Smooth muscle cell (in vitro differentiated cells): ENCODE data around the gene CABLES1. TPM values are rescaled to one million over a fixed set of nuclear protein-coding genes. Genes with fewer than 3 reads are reported as not detected.

Experiments used
- DNase-seq: peaks from one replicate; lab custom pipeline; 2025; ENCODE audit not compliant: unreplicated experiment; lab: John Stamatoyannopoulos, UW
- H2AFZ ChIP-seq: fragments of 200-600 bp; sonication (generic); 2 replicates; pipeline ENCODE4 v1.6.0; 2016; ENCODE audit warnings: antibody characterized with exemption, low read depth, mild to moderate bottlenecking
- H3F3A ChIP-seq: fragments of 200-600 bp; sonication (generic); 2 replicates; pipeline ENCODE4 v1.6.0; 2017; ENCODE audit warnings: antibody characterized with exemption, low read depth
- H3K27ac ChIP-seq: fragments of 200-600 bp; sonication (generic); 2 replicates; pipeline ENCODE4 v1.5.1; 2016; ENCODE audit warnings: low read depth, mild to moderate bottlenecking
- H3K27me3 ChIP-seq: fragments of 200-600 bp; sonication (generic); 2 replicates; pipeline ENCODE4 v1.6.1; 2016; ENCODE audit warnings: low read depth, mild to moderate bottlenecking
- H3K36me3 ChIP-seq: fragments of 200-600 bp; sonication (generic); 2 replicates; pipeline ENCODE4 v1.5.1; 2016; ENCODE audit warnings: low read depth
- H3K4me1 ChIP-seq: fragments of 200-600 bp; sonication (generic); 2 replicates; pipeline ENCODE4 v1.5.1; 2016; ENCODE audit warnings: low read depth
- H3K4me2 ChIP-seq: fragments of 200-600 bp; sonication (generic); 2 replicates; pipeline ENCODE4 v1.6.0; 2016; ENCODE audit warnings: mild to moderate bottlenecking
- H3K4me3 ChIP-seq: fragments of 200-600 bp; sonication (generic); 2 replicates; pipeline ENCODE4 v1.5.1; 2016; ENCODE audit warnings: mild to moderate bottlenecking
- H3K79me2 ChIP-seq: fragments of 200-600 bp; sonication (generic); 2 replicates; pipeline ENCODE4 v1.6.0; 2016; ENCODE audit warnings: low read depth, mild to moderate bottlenecking
- H3K9ac ChIP-seq: fragments of 200-600 bp; sonication (generic); 2 replicates; pipeline ENCODE4 v1.6.0; 2016; ENCODE audit warnings: low read depth
- H3K9me3 ChIP-seq: fragments of 200-600 bp; sonication (generic); replicated peaks from 2 replicates; pipeline ENCODE4 v1.5.1; 2016; ENCODE audit warnings: low read depth
- H4K20me1 ChIP-seq: fragments of 200-600 bp; sonication (generic); 2 replicates; pipeline ENCODE4 v1.6.0; 2016; ENCODE audit warnings: low read depth
- CTCF ChIP-seq: fragments of 200-600 bp; sonication (generic); IDR thresholded peaks from 2 replicates; pipeline ENCODE4 v1.5.1; 2017; ENCODE audit warnings: borderline replicate concordance, mild to moderate bottlenecking, antibody characterized with exemption; ENCODE audit not compliant: insufficient read depth, poor library complexity, severe bottlenecking
- WGBS: methylation state at CpG from one replicate; pipeline ENCODE4 v1.1.7; 2016; ENCODE audit warnings: low lambda C conversion rate; 5-methylcytosine and 5-hydroxymethylcytosine counted together
- polyA plus RNA-seq: library from polyadenylated mRNA; unstranded; fragments of >200 nt; fragmentation: Nextera tagmentation; extraction: Ambion mirVana; gene quantifications from 2 replicates; pipeline ENCODE4 v1.2.1, GENCODE V29; 2016
- total RNA-seq: library from RNA; depleted of rRNA; stranded (reverse); fragments of >200 nt; gene quantifications from 2 replicates; pipeline ENCODE4 v1.2.3, GENCODE V29; 2014

The CABLES1 gene
- total and polyA plus RNA-seq, 2 experiments from 2014 or later = 1.2 to 2.4 TPM

- Histone ChIP-seq H3K36me3 (no peaks in the 10 kb centered on the region), H3K4me2 (peak overlapping the region; percentile 41), H3K4me3 (no peak overlapping the region), H3K27me3 (no peaks in the 10 kb centered on the region), H3F3A (peaks cover 6% of the 10 kb centered on the region), H2AFZ (no peak overlapping the region), H3K27ac (peak overlapping the region; percentile 70), H3K79me2 (no peaks in the 10 kb centered on the region), H3K9me3 (no peaks in the 10 kb centered on the region), H3K9ac (no peak overlapping the region), H4K20me1 (no peaks in the 10 kb centered on the region), H3K4me1 (peaks cover 25% of the 10 kb centered on the region)
- WGBS = 62% methylated on average over 9 of the region's 9 CpGs
- DNase-seq = no peak
- no peak for TF ChIP-seq CTCF
Observed at GRCh38 chr18:23194997-23195957, 60.0 kb downstream of the CABLES1 start.

GRCh38 chr18:23196119-23197007 is 61.1 kb downstream of the CABLES1 start:
- Histone ChIP-seq H3K4me1 (peaks cover 25% of the 10 kb centered on the region), H3K27ac (no peak overlapping the region), H4K20me1 (no peaks in the 10 kb centered on the region), H3K79me2 (no peaks in the 10 kb centered on the region), H3F3A (peaks cover 6% of the 10 kb centered on the region), H3K27me3 (no peaks in the 10 kb centered on the region), H2AFZ (no peak overlapping the region), H3K4me3 (no peak overlapping the region), H3K4me2 (peak overlapping the region; percentile 41), H3K36me3 (no peaks in the 10 kb centered on the region), H3K9me3 (no peaks in the 10 kb centered on the region), H3K9ac (no peak overlapping the region)
- WGBS = 59% methylated on average over 22 of the region's 22 CpGs
- TF ChIP-seq CTCF = no peak
- no peak for DNase-seq

- 88% methylated on average over 5 of the region's 5 CpGs for WGBS
- H3K4me3 ChIP-seq = no peak overlapping the region
- no peak for TF ChIP-seq CTCF
- H3F3A ChIP-seq = peaks cover 6% of the 10 kb centered on the region
- H3K27ac ChIP-seq = no peak overlapping the region
- H3K4me2 ChIP-seq = no peak overlapping the region
- H3K27me3 ChIP-seq = no peaks in the 10 kb centered on the region
- no peaks in the 10 kb centered on the region for H3K36me3 ChIP-seq
- no peak overlapping the region for H2AFZ ChIP-seq
- no peak overlapping the region for H3K9ac ChIP-seq
- peaks cover 25% of the 10 kb centered on the region for H3K4me1 ChIP-seq
- H3K79me2 ChIP-seq = no peaks in the 10 kb centered on the region
- H4K20me1 ChIP-seq = no peaks in the 10 kb centered on the region
- no peak for DNase-seq
- no peaks in the 10 kb centered on the region for H3K9me3 ChIP-seq
Observed at GRCh38 chr18:23198217-23198845, 63.0 kb downstream of the CABLES1 start.
